AG04450 (cell line): ENCODE results near the gene GNB1L. TPM values are rescaled to one million over a fixed set of nuclear protein-coding genes. Genes with fewer than 3 reads are reported as not detected.
"Not testable (repeated sequence)": the region's sequence is repeated elsewhere in the genome, so short reads cannot be mapped to it uniquely, and the experiment has no call there.

Experiments
- CTCF ChIA-PET: fragments of 300-600, 350-600 bp; formaldehyde crosslinking; extraction: SDS; loops from one replicate; lab custom pipeline; 2022; ENCODE audit warnings: antibody characterized with exemption, inconsistent platforms; lab: Charles Lee
- POLR2A ChIA-PET: fragments of 350-600 bp; formaldehyde crosslinking; extraction: SDS; loops from one replicate; lab custom pipeline; 2021; ENCODE audit warnings: antibody characterized with exemption, inconsistent platforms; lab: Yijun Ruan, JAX
- DNase-seq: peaks from one replicate; pipeline ENCODE4 v3.0.0-alpha.2; 2011; ENCODE audit warnings: low read depth, low spot score
- H3K27ac ChIP-seq: one replicate; pipeline ENCODE4 v1.5.1; 2012; ENCODE audit warnings: low read depth, low read length, control low read depth
- H3K27me3 ChIP-seq: one replicate; pipeline ENCODE4 v1.6.0; 2012; ENCODE audit warnings: low read length; ENCODE audit not compliant: control insufficient read depth, insufficient read depth
- H3K4me3 ChIP-seq: 2 replicates; pipeline ENCODE4 v1.5.1; 2011; ENCODE audit warnings: mild to moderate bottlenecking, low read depth, low read length, control low read depth
- H3K9me3 ChIP-seq: 2 replicates; pipeline ENCODE4 v1.5.1; 2012; ENCODE audit warnings: low read length; ENCODE audit not compliant: control insufficient read depth, insufficient read depth
- polyA plus RNA-seq: library from polyadenylated mRNA; depleted of rRNA; stranded (reverse); fragments of >200 nt; gene quantifications from 2 replicates; pipeline ENCODE4 v1.2.3, GENCODE V29; 2011
- TF ChIP-seq, protein P1 (sequence below): IDR thresholded peaks from 2 replicates; pipeline ENCODE4 v1.5.1; 2011; ENCODE audit warnings: low read depth, low read length, control low read depth, inconsistent platforms

The GNB1L gene
- polyA plus RNA-seq, 1 experiment = 1.3 TPM

DNA sequence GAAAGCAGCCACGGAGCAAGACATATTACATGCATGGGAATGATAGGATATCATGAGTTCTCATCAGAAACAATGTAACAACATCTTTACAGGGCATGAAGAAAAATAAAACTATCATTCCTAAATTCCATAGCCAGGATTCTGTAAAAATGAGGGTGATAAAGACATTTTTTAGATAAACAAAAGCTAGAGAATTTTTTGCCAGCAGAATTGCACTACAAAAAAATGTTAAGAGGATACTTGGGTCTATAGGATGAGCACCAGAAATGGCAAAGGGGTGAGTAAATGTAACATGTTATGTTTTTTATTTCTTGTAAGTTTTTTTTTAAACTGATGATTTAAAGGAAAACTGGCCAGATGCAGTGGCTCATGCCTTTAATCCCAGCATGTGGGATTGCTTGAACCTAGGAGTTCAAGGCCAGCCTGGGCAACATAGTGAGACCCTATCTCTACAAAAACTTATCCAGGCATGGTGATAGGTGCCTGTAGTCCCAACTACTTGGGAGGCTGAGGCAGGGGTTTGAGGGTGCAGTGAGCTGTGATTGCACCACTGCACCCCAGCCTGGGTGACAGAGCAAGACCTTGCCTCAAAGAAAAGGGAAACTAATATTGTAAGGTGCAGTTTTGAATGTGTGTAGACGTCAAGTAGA is 60.9 kb downstream of the GNB1L start:
- no peak overlapping the region for H3K4me3 ChIP-seq
- DNase-seq = no peak
- H3K27ac ChIP-seq = no peak overlapping the region
- POLR2A ChIA-PET = no interaction called here
- TF ChIP-seq, protein P1, sequence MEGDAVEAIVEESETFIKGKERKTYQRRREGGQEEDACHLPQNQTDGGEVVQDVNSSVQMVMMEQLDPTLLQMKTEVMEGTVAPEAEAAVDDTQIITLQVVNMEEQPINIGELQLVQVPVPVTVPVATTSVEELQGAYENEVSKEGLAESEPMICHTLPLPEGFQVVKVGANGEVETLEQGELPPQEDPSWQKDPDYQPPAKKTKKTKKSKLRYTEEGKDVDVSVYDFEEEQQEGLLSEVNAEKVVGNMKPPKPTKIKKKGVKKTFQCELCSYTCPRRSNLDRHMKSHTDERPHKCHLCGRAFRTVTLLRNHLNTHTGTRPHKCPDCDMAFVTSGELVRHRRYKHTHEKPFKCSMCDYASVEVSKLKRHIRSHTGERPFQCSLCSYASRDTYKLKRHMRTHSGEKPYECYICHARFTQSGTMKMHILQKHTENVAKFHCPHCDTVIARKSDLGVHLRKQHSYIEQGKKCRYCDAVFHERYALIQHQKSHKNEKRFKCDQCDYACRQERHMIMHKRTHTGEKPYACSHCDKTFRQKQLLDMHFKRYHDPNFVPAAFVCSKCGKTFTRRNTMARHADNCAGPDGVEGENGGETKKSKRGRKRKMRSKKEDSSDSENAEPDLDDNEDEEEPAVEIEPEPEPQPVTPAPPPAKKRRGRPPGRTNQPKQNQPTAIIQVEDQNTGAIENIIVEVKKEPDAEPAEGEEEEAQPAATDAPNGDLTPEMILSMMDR = no peak
- CTCF ChIA-PET = interaction anchor here (1.0 kb wide), 1 partner anchor 64 kb away, joined by 3 read pairs; no protein-coding TSS in a partner anchor
- H3K27me3 ChIP-seq = no peaks in the 10 kb centered on the region
- peaks cover 23% of the 10 kb centered on the region for H3K9me3 ChIP-seq

DNA sequence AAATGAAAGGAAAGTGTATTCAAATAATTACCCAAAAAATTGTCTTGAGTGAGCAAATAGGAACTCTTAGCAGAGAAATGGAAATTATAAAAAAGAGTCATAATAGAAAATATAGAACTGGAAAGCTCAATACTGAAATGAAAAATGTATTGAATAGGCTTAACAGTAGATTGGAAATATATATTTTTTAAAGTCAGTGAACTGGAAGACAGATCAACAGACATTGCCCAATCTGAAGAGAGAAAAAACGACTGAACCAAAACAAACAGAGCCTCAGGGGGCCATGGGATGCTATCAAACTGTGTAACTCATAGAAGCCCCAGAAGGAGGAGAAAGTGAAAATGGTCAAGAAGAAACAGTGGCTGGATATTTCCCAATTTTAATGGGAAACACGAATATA is 61.5 kb downstream of the GNB1L start:
- peaks cover 29% of the 10 kb centered on the region for H3K9me3 ChIP-seq
- no peak overlapping the region for H3K27ac ChIP-seq
- CTCF ChIA-PET = interaction anchor here (0.7 to 1.0 kb wide), 3 partner anchors 15 to 120 kb away, joined by 3 to 7 read pairs (median 3); no protein-coding TSS in a partner anchor
- TF ChIP-seq, protein P1 = no peak
- no peaks in the 10 kb centered on the region for H3K27me3 ChIP-seq
- DNase-seq = no peak
- no peak overlapping the region for H3K4me3 ChIP-seq
- POLR2A ChIA-PET = no interaction called here

- H3K27ac ChIP-seq, POLR2A ChIA-PET, H3K27me3 ChIP-seq, H3K4me3 ChIP-seq, DNase-seq: not testable (repeated sequence)
- H3K9me3 ChIP-seq = peaks cover 29% of the 10 kb centered on the region
- CTCF ChIA-PET = interaction anchor here (0.7 kb wide), 2 partner anchors 16 to 121 kb away, joined by 3 to 7 read pairs; no protein-coding TSS in a partner anchor
These were observed 62.2 kb downstream of the GNB1L start for GRCh38 chr22:19792383-19792896.

DNA sequence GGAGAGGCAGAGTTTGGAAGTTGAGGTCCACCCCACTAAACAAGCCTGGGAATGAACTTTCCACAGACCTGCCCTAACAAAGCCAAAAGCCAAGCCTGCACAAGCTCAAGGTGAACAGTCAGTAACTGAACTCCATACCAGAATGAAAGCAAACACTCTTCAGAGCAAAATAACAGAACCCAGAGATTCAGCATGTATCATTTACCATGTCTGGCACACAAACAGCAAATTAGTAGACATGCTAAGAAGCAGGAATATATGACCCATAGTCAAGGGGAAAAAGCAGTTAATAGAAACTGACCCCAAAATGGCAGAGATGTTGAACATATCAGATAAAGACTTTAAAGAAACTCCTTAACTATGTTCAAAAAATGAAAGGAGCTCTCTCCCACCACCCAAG is 62.8 kb downstream of the GNB1L start:
- no peak overlapping the region for H3K27ac ChIP-seq
- H3K9me3 ChIP-seq = peaks cover 29% of the 10 kb centered on the region
- TF ChIP-seq, protein P1 = no peak
- CTCF ChIA-PET = interaction anchor here (1.0 kb wide), 1 partner anchor 118 kb away, joined by 3 read pairs; no protein-coding TSS in a partner anchor
- no peaks in the 10 kb centered on the region for H3K27me3 ChIP-seq
- POLR2A ChIA-PET = no interaction called here
- no peak for DNase-seq
- no peak overlapping the region for H3K4me3 ChIP-seq

GRCh38 chr22:19791243-19791642 is 63.4 kb downstream of the GNB1L start:
- Histone ChIP-seq H3K27me3 (no peaks in the 10 kb centered on the region), H3K4me3 (no peak overlapping the region), H3K27ac (no peak overlapping the region), H3K9me3 (peaks cover 29% of the 10 kb centered on the region)
- TF ChIP-seq, protein P1 = no peak
- POLR2A ChIA-PET = no interaction called here
- CTCF ChIA-PET = interaction anchor here (1.0 kb wide), 1 partner anchor 119 kb away, joined by 3 read pairs; no protein-coding TSS in a partner anchor
- DNase-seq = no peak
